ENCODE results near the gene SKAP1. TPM values are rescaled to one million over a fixed set of nuclear protein-coding genes. Genes with fewer than 3 reads are reported as not detected.

Gene SKAP1
- total RNA-seq, 4 donors from 2014 or later: 0.93 to 1.9 (median 1.1) TPM; not detected in 1

DNA sequence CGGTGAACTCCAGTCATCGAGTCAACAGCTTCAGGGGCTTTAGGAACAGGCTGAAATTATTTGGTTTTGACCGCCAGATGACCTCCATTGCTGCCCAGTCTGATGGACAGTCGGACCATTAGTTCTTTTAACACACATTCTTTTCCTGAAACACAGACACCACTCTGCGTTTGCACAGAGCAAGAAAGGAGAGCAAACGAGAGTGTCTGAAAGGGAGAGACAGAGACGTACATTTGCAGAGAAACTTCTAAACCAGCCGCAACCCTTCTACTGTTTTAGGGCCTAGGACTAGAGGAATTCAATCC, 166.3 kb downstream of the SKAP1 start:
- ATAC-seq (ENCODE audit: low FRiP score) (no peak), DNase-seq (ENCODE audit: low spot score) (no peak)
- TF ChIP-seq, protein P1, sequence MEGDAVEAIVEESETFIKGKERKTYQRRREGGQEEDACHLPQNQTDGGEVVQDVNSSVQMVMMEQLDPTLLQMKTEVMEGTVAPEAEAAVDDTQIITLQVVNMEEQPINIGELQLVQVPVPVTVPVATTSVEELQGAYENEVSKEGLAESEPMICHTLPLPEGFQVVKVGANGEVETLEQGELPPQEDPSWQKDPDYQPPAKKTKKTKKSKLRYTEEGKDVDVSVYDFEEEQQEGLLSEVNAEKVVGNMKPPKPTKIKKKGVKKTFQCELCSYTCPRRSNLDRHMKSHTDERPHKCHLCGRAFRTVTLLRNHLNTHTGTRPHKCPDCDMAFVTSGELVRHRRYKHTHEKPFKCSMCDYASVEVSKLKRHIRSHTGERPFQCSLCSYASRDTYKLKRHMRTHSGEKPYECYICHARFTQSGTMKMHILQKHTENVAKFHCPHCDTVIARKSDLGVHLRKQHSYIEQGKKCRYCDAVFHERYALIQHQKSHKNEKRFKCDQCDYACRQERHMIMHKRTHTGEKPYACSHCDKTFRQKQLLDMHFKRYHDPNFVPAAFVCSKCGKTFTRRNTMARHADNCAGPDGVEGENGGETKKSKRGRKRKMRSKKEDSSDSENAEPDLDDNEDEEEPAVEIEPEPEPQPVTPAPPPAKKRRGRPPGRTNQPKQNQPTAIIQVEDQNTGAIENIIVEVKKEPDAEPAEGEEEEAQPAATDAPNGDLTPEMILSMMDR (IDR thresholded peaks at IDR 0.05): no peak

DNA sequence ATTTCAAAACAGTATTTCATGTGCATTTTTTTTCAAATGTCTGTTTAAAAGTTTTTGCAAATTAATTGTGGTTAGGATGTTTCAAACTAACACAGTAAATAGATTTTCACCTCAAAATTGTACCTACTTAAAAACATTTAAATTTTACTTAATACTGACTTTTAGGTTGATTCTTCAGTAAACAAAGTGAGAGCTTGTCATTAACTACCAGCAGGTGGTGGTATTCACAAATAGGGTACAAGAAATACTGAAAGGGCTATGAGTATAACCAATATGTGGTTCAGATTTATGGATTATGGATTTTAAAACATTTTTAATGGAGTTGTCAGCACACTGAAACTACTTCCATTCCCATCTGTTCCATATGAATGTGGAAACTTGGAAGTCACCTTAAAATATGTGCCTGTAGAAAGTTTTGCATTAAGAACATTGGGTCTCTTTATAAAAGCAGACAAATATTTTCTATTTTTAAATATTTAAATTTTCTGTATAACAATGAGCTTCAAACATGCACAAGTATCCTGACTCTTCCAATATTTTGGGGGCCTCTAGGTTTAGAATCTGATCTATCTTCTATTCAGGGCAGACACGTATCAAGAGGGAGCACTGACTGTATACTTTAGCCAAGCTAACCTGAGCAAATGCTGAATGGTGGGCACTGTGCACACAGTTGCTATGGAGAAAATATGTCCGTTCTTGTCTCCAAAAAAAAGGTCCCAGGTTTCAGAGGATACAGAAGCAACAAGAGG, 166.9 kb downstream of the SKAP1 start:
- ATAC-seq (ENCODE audit: low FRiP score) (no peak), DNase-seq (ENCODE audit: low spot score) (no peak)
- TF ChIP-seq, protein P1 (IDR thresholded peaks at IDR 0.05): no peak

DNA sequence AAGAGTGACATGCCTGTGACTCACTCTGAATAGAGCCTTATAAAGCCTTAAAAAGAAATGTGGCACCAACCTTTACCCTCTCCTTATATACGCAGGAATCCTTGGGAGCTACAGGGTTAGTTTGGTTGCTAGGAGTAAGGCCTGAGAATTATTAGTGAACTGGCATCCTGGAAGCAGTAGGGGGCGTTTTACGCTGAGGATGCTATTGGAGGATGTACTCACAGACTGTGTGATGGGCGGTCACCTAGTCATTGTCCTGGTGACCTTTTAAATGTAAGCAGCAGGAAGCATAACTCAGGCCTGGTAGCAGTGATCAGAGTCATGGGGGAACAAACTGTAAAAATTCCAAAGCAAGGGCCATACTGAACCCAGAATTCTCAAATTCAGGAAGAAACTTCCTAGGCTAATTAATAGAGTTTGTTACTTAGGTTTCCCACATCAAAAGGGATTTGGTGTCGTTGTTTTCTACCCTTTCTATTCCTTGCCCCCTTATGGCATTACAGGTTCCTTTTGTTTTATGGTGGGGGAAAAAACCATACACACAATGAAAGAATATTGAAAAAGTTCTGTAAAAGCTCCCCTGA, 168.6 kb downstream of the SKAP1 start:
- ATAC-seq (ENCODE audit: low FRiP score) (no peak), DNase-seq (ENCODE audit: low spot score) (no peak)
- TF ChIP-seq, protein P1 (IDR thresholded peaks at IDR 0.05): no peak

DNA sequence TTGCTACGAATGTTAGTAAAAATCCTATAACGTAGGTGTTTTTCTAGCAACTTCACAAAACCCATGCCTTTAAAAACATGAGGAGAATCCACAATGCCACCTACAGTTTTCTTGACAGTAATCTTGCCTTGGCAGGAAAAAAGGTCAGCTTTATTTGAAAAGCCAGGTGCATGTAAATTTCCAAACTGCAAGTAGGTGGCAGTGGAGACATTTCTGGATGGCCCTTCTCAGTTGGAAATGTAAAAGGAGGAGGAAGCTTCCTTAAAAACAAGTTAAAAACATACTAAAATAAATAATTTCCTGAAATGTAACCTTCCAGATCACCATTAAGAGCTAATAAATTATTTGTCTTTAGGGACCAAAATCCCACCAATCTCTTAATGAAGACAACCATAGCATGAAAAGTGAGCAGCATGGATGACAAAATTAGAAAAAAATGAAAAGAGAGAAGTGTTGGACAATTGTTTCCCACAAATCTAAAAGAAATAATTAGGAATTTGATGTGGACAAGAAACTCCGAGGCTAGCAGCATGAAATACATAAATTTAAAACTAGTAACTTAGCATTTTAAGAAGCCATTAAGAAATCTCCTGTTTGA, 170.2 kb downstream of the SKAP1 start:
- ATAC-seq (ENCODE audit: low FRiP score): no peak
- no peak for DNase-seq (ENCODE audit: low spot score)
- TF ChIP-seq, protein P1 (IDR thresholded peaks at IDR 0.05): no peak

DNA sequence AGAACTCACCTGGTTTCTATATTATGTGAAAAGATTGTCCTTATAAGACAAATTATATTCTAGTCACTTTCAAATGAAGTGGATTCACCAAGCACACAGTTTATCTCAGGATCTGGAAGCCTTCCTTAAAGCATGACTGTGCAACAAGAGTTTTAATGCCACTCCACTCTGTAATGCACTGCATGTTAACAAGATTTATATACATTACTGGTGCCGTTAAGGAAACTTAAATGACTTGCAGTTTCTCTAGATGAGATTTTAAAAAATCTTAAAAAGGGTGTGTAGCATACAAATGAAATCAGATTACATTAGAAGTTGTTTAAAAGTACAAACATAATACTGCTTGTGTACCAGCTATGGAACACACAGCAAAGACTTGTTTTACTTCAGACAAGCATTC, 171.7 kb downstream of the SKAP1 start:
- ATAC-seq (ENCODE audit: low FRiP score): no peak

DNA sequence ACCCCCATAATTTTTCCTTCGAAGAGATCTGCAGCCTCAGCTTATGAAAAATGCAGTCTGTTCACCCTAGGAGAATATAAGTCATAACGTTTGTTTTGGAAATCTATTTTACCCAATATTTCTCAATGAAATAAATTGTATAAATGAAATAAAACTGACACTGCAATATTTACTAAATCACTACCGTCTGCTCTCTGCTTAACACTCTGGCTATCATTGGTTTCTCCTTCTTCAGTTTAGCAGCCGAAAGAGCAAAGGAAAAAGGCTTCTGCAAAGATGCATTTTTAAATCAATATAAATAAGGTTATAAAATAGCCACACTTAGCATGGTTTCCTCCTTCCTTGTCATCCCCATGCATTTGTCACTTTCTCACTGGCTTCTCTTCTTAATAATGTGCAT, 174.3 kb downstream of the SKAP1 start:
- DNase-seq (ENCODE audit: low spot score) (no peak), ATAC-seq (ENCODE audit: low FRiP score) (no peak)
- TF ChIP-seq, protein P1 (IDR thresholded peaks at IDR 0.05): no peak

More for the DNA sequence above, 171.7 kb downstream of the SKAP1 start:
- TF ChIP-seq, protein P1 (IDR thresholded peaks at IDR 0.05): no peak
- DNase-seq (ENCODE audit: low spot score): no peak

DNA sequence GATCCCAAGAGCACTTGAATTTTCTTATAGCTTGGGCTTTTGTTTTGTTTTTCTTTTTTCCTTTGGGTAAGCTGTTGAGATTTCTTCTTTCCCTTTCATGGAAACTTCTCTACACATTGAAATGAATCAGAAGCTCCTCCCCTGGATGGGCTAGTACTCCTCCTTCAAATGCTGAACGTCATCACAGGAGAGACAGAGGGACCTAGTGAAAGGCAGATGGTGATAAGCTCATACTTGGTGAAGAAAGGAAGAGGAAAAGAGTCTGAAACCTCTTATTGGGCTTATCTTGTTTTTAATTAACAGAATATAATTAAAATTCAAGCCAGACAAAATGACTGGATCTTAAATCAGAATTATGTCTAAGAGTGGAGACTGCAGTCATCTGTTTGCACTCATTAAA, 175.1 kb downstream of the SKAP1 start:
- TF ChIP-seq, protein P1 (IDR thresholded peaks at IDR 0.05): no peak
- no peak for ATAC-seq (ENCODE audit: low FRiP score)
- DNase-seq (ENCODE audit: low spot score): no peak

Measured in omental fat pad (tissue), 4 donors.